ENCODE data around the gene MAP2K3.
"Not testable (repeated sequence)": the region's sequence is repeated elsewhere in the genome, so short reads cannot be mapped to it uniquely, and the experiment has no call there.

Gene MAP2K3

GRCh38 chr17:21319686-21320375, 35.3 kb downstream of the MAP2K3 start:
- H3K9me3 ChIP-seq (ENCODE audit: control insufficient read depth, low read length); H3K4me3 ChIP-seq (ENCODE audit: insufficient read depth, low read depth, low read length); H3K27ac ChIP-seq (ENCODE audit: insufficient read depth, low read depth, low read length, poor library complexity, severe bottlenecking); H3K36me3 ChIP-seq (ENCODE audit: control insufficient read depth, insufficient read depth, low read length); H3K4me1 ChIP-seq (ENCODE audit: control insufficient read depth, insufficient read depth, low read length): not testable (repeated sequence)
- 77 to 81% methylated on average over 11 of the region's 11 CpGs for WGBS, 2 experiments
- peaks cover 41% of the 10 kb centered on the region for H3K27me3 ChIP-seq (ENCODE audit: control insufficient read depth, insufficient read depth, low read length, poor library complexity, severe bottlenecking)

DNA sequence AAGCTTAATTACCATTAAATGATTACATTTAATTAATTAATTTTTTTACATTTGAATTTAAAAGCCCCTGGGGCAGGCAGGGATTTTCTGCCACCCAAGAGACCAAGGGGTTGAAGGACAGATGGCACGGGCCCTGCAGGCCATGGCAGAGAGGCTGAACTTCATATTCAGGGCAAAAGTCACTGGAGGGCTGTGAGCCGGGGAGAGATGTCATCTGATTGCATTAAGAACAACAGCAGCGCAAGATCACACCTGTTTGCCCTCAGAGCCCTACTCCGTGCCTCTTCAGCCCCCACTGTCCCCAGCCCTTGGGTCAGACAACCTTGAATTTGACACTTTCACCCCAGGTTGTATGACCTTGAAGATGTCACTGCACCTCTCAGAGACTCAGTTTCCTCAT, 35.9 kb downstream of the MAP2K3 start:
- H3K36me3 ChIP-seq (ENCODE audit: control insufficient read depth, insufficient read depth, low read length); H3K27ac ChIP-seq (ENCODE audit: insufficient read depth, low read depth, low read length, poor library complexity, severe bottlenecking); H3K4me3 ChIP-seq (ENCODE audit: insufficient read depth, low read depth, low read length); H3K4me1 ChIP-seq (ENCODE audit: control insufficient read depth, insufficient read depth, low read length); H3K9me3 ChIP-seq (ENCODE audit: control insufficient read depth, low read length): not testable (repeated sequence)
- WGBS, 2 experiments, result 90% methylated on average over 4 of the region's 4 CpGs
- peaks cover 42% of the 10 kb centered on the region for H3K27me3 ChIP-seq (ENCODE audit: control insufficient read depth, insufficient read depth, low read length, poor library complexity, severe bottlenecking)

GRCh38 chr17:21321061-21321460, 36.5 kb downstream of the MAP2K3 start:
- not testable (repeated sequence) for H3K36me3 ChIP-seq (ENCODE audit: control insufficient read depth, insufficient read depth, low read length); H3K27ac ChIP-seq (ENCODE audit: insufficient read depth, low read depth, low read length, poor library complexity, severe bottlenecking); H3K4me3 ChIP-seq (ENCODE audit: insufficient read depth, low read depth, low read length); H3K4me1 ChIP-seq (ENCODE audit: control insufficient read depth, insufficient read depth, low read length); H3K9me3 ChIP-seq (ENCODE audit: control insufficient read depth, low read length)
- 83 to 86% methylated on average over 8 of the region's 9 CpGs for WGBS, 2 experiments
- H3K27me3 ChIP-seq (ENCODE audit: control insufficient read depth, insufficient read depth, low read length, poor library complexity, severe bottlenecking), result peaks cover 42% of the 10 kb centered on the region

DNA sequence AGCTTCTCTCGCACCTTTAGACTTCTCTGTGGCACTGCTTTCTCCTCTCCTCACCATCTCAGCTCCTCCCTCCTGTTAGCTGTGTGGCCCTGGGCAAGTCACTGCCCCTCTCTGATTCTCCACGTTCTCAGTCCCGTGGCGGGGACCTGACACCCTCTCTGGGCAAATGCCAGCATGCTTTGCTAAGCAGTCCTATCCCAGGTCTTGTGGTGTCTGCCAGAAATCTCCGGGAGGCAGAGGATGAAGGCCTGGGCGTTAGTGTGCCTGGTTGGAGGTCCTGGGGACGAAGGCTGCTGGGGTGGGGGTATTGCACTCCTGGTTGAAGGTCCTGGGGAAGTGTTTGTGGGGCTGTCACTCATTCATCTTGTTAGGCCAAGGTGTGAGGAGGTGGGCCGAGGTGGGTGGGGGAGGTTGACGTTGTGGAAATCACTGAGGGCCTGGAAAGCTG, 37.3 kb downstream of the MAP2K3 start:
- H3K4me3 ChIP-seq (ENCODE audit: insufficient read depth, low read depth, low read length); H3K27ac ChIP-seq (ENCODE audit: insufficient read depth, low read depth, low read length, poor library complexity, severe bottlenecking); H3K36me3 ChIP-seq (ENCODE audit: control insufficient read depth, insufficient read depth, low read length); H3K4me1 ChIP-seq (ENCODE audit: control insufficient read depth, insufficient read depth, low read length); H3K9me3 ChIP-seq (ENCODE audit: control insufficient read depth, low read length): not testable (repeated sequence)
- 90% methylated on average over 8 to 9 of the region's 9 CpGs for WGBS, 2 experiments
- peaks cover 42% of the 10 kb centered on the region for H3K27me3 ChIP-seq (ENCODE audit: control insufficient read depth, insufficient read depth, low read length, poor library complexity, severe bottlenecking)

GRCh38 chr17:21323257-21324111, 39.0 kb downstream of the MAP2K3 start:
- 73 to 74% methylated on average over 31 of the region's 37 CpGs for WGBS, 2 experiments
- H3K4me1 ChIP-seq (ENCODE audit: control insufficient read depth, insufficient read depth, low read length); H3K9me3 ChIP-seq (ENCODE audit: control insufficient read depth, low read length); H3K27ac ChIP-seq (ENCODE audit: insufficient read depth, low read depth, low read length, poor library complexity, severe bottlenecking); H3K36me3 ChIP-seq (ENCODE audit: control insufficient read depth, insufficient read depth, low read length): not testable (repeated sequence)
- peak overlapping the region; percentile 49 for H3K4me3 ChIP-seq (ENCODE audit: insufficient read depth, low read depth, low read length)
- peaks cover 26% of the 10 kb centered on the region for H3K27me3 ChIP-seq (ENCODE audit: control insufficient read depth, insufficient read depth, low read length, poor library complexity, severe bottlenecking)

DNA sequence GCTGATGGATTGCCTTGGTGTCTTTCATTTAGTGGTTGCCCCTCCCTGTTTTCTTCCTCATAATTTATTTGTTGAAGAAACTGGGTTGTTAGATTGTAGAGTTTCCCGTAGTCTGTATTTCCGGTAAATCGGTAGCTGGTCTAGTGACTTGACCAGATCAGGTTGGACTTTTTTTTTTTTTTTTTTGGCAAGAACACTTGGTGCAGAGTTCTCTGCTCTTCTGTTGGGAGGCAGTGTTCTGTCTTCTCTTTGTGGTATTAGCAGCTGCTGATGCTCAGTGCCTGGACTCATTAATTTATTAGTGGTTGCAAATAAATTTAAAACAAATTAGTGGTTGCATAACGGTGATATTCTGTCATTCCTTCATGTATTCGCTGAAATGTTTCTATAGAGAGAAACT, 40.2 kb downstream of the MAP2K3 start:
- peaks cover 14% of the 10 kb centered on the region for H3K27me3 ChIP-seq (ENCODE audit: control insufficient read depth, insufficient read depth, low read length, poor library complexity, severe bottlenecking)
- H3K36me3 ChIP-seq (ENCODE audit: control insufficient read depth, insufficient read depth, low read length); H3K27ac ChIP-seq (ENCODE audit: insufficient read depth, low read depth, low read length, poor library complexity, severe bottlenecking); H3K4me1 ChIP-seq (ENCODE audit: control insufficient read depth, insufficient read depth, low read length); H3K9me3 ChIP-seq (ENCODE audit: control insufficient read depth, low read length); H3K4me3 ChIP-seq (ENCODE audit: insufficient read depth, low read depth, low read length): not testable (repeated sequence)
- WGBS, 2 experiments, result 92% methylated on average over 5 of the region's 5 CpGs

DNA sequence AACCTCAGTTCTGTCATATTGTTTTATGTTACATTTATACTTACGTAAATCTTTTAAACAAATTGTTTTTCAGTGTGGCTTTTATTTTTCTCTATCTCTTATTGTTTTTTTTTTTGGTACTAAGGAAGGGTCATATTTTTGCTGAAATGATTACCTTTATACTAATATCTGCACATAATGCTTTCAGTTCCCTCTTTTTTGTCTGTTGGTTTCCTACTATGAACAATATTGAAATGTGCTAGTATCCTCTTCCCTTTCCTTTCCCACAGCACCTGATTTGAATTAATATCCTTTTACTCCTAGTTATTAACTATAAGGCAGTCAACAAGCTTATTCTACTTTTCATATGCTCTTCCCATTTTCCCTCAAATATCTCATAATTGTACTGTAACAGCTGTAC, 43.4 kb downstream of the MAP2K3 start:
- H3K36me3 ChIP-seq (ENCODE audit: control insufficient read depth, insufficient read depth, low read length); H3K9me3 ChIP-seq (ENCODE audit: control insufficient read depth, low read length); H3K27ac ChIP-seq (ENCODE audit: insufficient read depth, low read depth, low read length, poor library complexity, severe bottlenecking); H3K4me1 ChIP-seq (ENCODE audit: control insufficient read depth, insufficient read depth, low read length); H3K4me3 ChIP-seq (ENCODE audit: insufficient read depth, low read depth, low read length): not testable (repeated sequence)
- H3K27me3 ChIP-seq (ENCODE audit: control insufficient read depth, insufficient read depth, low read length, poor library complexity, severe bottlenecking), result peaks cover 14% of the 10 kb centered on the region
- whole genome bisulfite sequencing, 2 experiments, result no CpG with 5 or more reads among the region's 1 CpG

- H3K27me3 ChIP-seq (ENCODE audit: control insufficient read depth, insufficient read depth, low read length, poor library complexity, severe bottlenecking); H3K4me3 ChIP-seq (ENCODE audit: insufficient read depth, low read depth, low read length); H3K4me1 ChIP-seq (ENCODE audit: control insufficient read depth, insufficient read depth, low read length); H3K9me3 ChIP-seq (ENCODE audit: control insufficient read depth, low read length); H3K27ac ChIP-seq (ENCODE audit: insufficient read depth, low read depth, low read length, poor library complexity, severe bottlenecking); H3K36me3 ChIP-seq (ENCODE audit: control insufficient read depth, insufficient read depth, low read length): not testable (repeated sequence)
- 86% methylated on average over 1 of the region's 2 CpGs; no CpG with 5 or more reads in 1 of the 2 experiments for WGBS, 2 experiments
Observed at GRCh38 chr17:21328778-21329177, 44.3 kb downstream of the MAP2K3 start.

DNA sequence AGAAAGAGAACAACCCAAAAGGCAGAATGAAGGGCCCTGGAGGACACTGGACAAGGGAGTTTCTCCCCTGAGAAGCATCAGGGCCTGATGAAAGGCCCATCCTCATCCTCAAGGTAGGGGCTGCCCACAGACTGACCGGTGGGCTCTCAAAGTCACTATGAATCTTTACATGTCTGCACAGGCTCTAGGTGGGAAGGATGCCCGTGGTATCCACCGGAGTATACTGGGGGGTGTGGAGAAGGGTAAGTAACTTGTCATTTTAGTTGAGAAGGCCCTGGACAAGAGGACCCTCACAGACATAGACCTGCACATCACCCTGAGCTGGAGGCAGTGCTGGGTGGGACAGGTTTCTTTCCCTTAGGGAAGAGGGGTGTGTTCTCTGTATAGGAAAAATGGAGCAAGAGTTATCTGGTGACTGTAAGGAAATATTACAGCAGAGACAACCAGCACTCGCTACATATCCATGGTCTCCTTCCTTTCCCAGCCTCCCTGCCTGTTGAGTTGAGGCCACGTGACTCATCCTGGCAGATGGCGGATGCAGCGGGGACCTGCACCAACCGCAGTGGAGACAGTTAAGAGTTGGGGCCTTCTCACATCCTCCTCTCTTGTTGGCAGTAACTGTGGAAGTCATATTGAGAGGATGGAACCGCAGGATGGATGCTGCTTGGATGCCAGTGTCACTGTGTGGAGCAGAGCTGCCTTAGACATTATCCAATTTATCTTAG, 46.1 kb downstream of the MAP2K3 start:
- Histone ChIP-seq H3K4me1 (ENCODE audit: control insufficient read depth, insufficient read depth, low read length) (no peaks in the 10 kb centered on the region), H3K4me3 (ENCODE audit: insufficient read depth, low read depth, low read length) (no peak overlapping the region), H3K27me3 (ENCODE audit: control insufficient read depth, insufficient read depth, low read length, poor library complexity, severe bottlenecking) (no peaks in the 10 kb centered on the region), H3K27ac (ENCODE audit: insufficient read depth, low read depth, low read length, poor library complexity, severe bottlenecking) (no peak overlapping the region), H3K9me3 (ENCODE audit: control insufficient read depth, low read length) (no peaks in the 10 kb centered on the region), H3K36me3 (ENCODE audit: control insufficient read depth, insufficient read depth, low read length) (no peaks in the 10 kb centered on the region)
- WGBS, 2 experiments, result 88 to 89% methylated on average over 9 of the region's 9 CpGs

Measured in ectodermal cell (in vitro differentiated cells).